ENCODE measurements around the gene HTRA3.

DNA sequence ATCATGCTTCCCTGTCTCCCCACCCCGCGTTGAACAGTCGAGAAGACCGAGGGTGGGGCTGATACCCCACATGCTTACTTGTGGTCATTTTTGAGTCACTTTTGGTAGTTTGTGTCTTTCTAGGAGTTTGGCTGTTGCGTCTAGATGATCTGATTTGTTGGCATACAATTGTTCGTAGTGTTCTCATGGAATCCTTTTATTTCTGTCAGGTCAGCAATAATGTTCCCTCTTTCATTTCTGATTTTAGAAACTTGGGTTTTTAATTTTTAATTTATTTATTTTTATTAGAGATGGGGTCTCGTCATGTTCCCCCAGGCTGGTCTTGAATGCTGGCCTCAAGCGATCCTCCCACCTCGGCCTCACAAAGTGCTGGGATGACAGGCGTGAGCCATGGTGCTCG lies 39.5 kb upstream of the HTRA3 start:
- no peak for TF ChIP-seq POLR2A (IDR thresholded peaks at IDR 0.05; ENCODE audit: low read depth)
- no peak for TF ChIP-seq POLR2AphosphoS5 (IDR thresholded peaks at IDR 0.05)
- TF ChIP-seq CTCF (IDR thresholded peaks at IDR 0.05): no peak
- no peak for TF ChIP-seq EP300 (IDR thresholded peaks at IDR 0.05)

Data from esophagus muscularis mucosa (tissue), 4 donors.